ENCODE results near the gene RWDD1.

DNA sequence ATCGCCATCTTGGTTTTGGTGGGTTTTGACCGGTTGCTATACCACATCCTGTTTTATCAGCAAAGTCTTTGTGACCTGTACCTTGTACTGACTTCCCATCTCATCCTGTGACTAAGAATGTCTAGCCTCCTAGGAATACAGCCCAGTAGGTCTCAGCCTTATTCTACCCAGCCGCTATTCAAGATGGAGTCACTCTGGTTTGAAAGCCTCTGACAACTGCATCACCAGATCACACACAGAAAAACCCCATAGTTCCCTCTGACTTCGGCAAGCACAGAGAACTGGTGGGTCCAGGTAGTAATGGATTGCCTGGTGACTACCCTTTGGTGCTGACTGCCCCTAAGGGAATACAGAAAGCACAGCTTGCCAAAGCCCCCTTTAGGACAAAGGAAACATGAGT lies 34.6 kb downstream of the RWDD1 start:
- TF ChIP-seq CTCF (conservative IDR thresholded peaks at IDR 0.05; ENCODE audit: low read depth, low read length) (no peak), EZH2 (IDR thresholded peaks at IDR 0.05; ENCODE audit: borderline replicate concordance, low read depth, low read length, poor library complexity, severe bottlenecking) (no peak)

Data from A673 (cell line).